ENCODE data around the gene MUC20.
"Not testable (repeated sequence)": the region's sequence is repeated elsewhere in the genome, so short reads cannot be mapped to it uniquely, and the experiment has no call there.

MUC20 gene

DNA sequence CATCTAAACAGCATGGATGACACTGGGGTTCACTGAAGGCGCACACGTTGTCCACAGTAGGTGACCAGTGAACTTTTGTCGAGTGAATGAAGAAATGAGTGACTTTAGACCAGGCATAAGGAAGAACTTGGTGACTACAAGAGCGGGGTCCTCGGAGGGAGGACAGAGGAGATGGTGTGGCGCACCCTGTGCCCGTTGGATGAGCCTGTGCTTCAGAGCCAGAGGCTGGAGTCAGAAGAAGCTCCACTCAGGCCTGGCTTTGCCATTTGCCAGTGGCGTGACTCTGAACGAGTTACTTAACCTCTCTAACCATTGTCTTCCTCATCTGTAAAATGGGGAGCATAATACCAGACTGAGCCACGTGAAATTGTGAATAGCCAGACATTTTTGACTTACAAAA is 48.8 kb downstream of the MUC20 start:
- DNase-seq (ENCODE audit: extremely low read depth in 1 of 2, low read depth in 1 of 2): no peak

GRCh38 chr3:195770081-195770840 is 49.5 kb downstream of the MUC20 start:
- no peak for DNase-seq (ENCODE audit: extremely low read depth in 1 of 2, low read depth in 1 of 2)

DNA sequence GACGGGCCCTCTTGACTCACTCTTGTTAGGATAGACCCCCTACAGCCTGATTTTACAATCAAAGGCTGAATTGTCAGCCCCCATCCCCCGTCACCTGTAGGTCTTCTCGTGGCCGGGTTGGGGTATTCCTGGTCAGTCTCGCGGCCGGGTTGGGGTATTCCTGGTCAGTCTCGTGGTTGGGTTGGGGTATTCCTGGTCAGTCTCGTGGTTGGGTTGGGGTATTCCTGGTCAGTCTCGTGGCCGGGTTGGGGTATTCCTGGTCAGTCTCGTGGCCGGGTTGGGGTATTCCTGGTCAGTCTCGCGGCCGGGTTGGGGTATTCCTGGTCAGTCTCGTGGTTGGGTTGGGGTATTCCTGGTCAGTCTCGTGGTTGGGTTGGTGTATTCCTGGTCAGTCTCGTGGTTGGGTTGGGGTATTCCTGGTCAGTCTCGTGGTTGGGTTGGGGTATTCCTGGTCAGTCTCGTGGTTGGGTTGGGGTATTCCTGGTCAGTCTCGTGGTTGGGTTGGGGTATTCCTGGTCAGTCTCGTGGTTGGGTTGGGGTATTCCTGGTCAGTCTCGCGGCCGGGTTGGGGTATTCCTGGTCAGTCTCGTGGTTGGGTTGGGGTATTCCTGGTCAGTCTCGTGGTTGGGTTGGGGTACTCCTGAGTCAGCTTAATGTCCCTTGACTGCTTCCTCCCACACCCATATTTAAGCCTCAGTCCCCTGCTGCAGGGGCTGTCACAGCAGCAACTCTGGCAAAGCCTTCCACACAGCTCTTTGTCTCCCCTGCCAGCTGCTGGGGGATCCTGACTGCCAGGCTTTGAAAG is 50.3 kb downstream of the MUC20 start:
- DNase-seq (ENCODE audit: extremely low read depth in 1 of 2, low read depth in 1 of 2): not testable (repeated sequence)

- no peak for DNase-seq (ENCODE audit: extremely low read depth in 1 of 2, low read depth in 1 of 2)
These were observed 51.0 kb downstream of the MUC20 start for GRCh38 chr3:195771646-195772300.

DNA sequence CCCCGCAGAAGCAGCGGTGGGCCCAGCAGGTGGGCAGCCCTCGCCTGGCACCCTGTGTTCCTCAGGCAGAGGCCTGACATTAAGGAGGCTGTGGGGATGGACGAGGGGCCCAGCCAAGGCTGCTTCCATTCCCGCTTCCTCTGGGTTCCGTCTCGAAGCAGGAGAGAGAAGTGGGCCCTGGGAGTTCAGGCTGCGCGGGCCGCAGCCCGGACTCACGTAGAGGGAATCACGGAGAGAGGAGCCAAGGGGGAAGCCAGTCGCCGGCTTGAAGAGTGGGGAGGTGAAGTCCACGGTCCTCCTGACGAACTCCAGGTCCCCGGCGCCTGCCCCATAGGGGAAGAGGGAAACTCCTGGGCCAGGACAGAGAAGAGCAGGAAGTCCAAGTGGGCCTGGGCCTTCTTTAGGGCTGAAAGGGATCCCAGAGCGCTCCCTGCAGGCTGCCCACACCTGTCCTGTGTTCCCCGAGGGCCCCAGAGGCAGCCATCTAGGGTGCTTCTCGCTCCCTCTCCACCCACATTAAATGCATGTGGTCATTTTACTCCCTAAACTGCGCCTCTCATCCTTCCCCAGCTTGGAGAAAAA is 53.3 kb downstream of the MUC20 start:
- no peak for DNase-seq (ENCODE audit: extremely low read depth in 1 of 2, low read depth in 1 of 2)

DNA sequence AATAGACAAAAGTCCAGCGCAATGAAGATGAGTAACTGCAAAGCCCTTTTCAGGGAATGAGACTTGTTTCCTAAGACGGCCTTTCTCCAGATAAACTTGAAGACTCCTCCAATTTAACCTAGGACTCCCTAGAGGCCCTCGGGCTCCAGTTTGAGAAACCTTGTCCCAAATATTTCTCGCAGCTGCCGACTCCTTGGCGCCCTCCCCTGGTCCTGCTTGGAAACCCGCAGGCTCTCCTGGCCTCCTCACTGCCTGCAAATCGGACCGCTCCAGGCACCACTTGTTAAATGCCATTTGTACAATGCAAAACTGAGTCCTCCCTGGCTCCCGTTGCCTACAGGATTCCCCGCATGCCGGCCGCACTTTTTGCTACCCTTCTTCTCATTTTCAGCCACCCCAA is 54.1 kb downstream of the MUC20 start:
- no peak for DNase-seq (ENCODE audit: extremely low read depth in 1 of 2, low read depth in 1 of 2)

DNA sequence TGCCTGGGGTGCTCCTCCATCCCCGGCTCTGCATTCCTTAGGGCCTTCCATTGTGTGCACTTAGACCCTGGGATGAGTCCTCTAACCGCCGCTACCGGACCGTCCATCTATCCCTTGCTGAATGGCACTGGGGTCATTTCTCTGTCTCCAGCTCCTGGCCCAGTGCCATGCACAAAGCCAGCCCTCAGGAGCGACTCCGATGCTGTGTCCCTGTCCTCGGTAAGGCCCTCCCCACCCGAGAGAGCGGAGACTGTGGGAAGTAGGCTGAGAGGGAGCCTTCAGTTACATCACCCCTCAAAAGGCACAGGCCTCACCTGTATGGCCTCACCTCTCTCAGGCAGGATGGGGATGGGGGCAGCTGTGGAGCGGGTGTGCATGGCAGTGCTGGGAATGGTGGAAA is 57.2 kb downstream of the MUC20 start:
- no peak for DNase-seq (ENCODE audit: extremely low read depth in 1 of 2, low read depth in 1 of 2)

GRCh38 chr3:195781236-195781635 is 60.5 kb downstream of the MUC20 start:
- DNase-seq (ENCODE audit: extremely low read depth in 1 of 2, low read depth in 1 of 2): not testable (repeated sequence)
